HG03280 (cell line): Measurements from ENCODE around the gene PSD4.

Experiments
- ATAC-seq: cut with Tn5 transposase; IDR thresholded peaks from one replicate; pipeline ENCODE4 v1.9.1; 2021; ENCODE audit warnings: mild to moderate bottlenecking, moderate library complexity; ENCODE audit not compliant: unreplicated experiment

The PSD4 gene

DNA sequence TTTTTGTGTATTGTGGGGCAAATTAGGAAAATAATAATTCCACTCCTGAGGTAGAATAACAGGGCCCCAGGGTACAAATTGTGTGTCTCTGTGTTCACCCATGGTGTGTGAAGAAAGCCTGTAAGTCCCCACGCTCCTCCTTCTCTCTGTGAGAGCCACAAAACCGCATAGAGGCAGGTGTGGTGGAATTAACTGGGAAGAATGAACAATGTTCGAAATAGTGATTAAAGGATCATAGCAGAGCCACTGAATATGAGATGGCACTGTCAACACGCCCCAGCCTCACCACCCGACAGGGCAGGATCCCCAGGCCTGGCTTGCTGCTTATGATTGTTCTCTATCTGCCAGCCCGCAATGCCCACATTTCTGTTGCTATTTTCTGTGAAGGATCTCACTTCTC, 32.3 kb upstream of the PSD4 start:
- ATAC-seq = no peak

DNA sequence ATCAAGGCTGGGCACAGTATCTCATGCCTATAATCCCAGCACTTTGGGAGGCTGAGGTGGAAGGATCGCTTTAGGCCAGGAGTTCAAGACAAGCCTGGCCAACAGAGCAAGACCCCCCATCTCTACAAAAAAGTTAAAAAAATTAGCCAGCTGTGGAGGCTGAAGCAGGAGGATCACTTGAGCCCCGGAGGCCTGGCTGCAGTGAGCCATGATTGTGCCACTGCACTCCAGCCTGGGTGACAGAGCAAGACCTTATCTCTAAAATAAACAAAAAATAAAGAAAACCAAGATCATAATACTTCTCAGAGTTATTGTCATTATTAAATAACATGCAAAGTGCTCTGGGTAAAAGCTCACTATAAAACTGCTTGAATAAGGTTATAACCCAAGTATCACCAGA, 31.5 kb upstream of the PSD4 start:
- no peak for ATAC-seq

DNA sequence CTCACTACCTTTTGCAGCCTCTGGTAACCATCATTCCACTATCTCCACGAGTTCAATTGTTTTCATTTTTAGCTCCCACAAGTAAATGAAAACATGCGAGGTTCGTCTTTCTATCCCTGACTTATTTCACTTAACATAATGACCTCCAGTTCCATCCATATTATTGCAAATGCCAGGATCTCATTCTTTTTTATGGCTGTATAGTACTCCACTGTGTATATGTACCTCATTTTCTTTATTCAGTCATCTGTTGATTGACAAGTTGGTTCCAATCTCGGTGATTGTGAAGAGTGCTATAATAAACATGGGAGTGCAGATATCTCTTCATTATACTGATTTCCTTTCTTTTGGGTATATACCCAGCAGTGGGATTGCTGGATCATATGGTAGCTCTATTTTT, 29.5 kb upstream of the PSD4 start:
- ATAC-seq = no peak

DNA sequence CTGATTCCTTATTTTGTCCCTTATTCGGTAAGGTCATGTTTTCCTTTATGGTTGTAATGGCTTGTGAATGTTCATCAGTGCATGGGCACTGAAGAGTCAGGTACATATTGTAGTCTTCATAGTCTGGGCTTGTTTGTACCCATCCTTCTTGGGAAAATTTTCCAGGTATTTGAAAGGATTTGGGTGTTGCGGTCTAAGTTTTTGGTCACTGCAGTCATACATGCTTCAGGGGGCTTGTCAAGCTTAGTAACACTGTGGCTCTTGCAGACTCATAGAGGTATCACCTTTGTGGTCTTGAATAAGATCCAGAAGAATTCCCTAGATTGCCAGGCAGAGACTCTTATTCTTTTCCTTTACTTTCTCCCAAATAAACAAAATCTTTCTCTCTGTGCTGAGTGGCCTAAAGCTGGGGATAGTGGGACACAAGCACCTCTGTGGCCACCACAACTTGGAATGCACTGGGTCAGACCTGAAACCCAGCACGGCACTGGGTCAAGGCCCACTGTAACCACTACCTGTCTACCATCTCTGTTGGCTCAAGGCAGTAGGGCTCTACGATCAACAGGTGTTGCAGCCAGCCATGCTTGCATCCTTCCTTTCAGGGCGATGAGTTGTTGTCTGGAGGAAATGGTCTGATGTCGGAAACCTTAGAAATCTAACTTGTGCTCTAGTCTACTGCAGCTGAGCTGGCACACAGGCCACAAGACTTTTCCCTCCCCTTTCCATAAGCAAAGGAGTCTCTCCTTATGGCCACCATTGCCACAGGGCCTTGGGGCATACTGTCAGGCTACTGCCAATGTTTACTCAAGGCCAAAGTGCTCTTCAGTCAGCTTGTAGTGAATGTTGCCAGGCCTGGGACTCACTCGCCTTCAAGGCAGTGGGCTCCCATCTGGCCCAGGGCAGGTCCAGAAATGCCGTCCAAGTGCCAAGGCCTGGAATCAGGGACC, 24.9 kb upstream of the PSD4 start:
- ATAC-seq = no peak

DNA sequence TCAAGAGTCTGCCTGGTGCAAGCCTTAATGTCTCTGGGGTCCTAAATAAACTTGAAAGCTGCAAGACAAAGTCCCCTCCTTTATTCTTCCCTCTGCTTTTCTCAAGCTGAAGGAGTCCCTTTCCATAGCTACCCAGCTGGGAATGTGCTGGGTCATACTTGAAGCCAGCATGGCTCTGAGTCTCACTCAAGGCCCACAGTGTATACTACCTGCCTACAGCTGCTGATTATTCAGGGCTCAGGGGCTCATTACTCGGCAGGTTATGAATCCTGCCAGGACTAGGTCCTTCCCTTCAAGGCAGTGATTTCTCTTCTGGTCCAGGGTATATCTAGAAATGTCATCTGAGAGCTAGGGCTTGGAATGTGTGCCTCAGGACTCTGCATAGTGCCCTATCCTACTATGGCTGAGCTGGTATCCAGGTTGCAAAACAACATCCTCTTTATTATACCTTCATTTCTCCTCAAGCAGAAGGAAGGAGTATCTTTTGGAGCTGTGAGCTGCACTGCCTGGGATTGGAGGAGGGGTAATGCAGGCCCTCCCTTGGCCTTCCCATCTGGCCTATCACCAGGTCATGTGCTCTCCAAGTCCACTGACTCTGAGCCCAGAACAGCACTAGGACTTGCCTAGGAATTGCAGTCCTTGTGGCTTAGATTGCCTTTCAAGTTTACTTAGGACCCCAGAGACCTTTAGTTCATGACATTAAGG, 24.1 kb upstream of the PSD4 start:
- no peak for ATAC-seq

DNA sequence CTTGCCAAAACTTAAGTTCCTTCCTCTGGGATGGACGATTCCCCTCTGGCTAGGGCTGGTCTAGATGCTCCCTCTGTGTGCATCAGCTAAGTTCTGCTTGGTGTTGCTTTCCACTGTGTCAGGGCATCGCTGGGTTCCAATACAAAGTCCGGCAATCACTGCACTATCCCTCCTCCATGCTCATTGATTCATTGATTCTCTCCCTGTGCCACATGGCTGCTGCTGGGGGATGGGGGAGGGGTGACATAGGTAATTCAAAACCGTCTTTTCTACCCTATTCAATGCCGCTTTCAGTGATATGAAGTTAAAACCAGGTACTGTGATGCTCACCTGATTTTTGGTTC, 23.5 kb upstream of the PSD4 start:
- ATAC-seq = no peak

DNA sequence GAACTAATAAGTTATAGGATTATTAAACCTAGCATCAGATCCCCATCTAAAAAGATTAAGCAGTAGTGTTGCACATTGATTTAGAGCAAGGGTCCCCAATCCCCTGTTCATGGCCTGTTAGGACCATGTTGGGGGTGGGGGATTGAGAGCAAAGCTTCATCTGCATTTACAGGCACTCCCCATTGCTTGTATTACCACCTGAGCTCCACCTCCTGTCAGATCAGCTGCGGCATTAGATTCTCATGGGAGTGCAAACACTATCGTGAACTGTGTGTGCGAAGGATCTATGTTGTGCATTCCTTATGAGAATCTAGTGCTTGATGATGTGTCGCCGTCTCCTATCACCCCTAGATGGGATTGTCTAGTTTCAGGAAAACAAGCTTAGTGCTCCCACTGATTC, 18.4 kb upstream of the PSD4 start:
- no peak for ATAC-seq

DNA sequence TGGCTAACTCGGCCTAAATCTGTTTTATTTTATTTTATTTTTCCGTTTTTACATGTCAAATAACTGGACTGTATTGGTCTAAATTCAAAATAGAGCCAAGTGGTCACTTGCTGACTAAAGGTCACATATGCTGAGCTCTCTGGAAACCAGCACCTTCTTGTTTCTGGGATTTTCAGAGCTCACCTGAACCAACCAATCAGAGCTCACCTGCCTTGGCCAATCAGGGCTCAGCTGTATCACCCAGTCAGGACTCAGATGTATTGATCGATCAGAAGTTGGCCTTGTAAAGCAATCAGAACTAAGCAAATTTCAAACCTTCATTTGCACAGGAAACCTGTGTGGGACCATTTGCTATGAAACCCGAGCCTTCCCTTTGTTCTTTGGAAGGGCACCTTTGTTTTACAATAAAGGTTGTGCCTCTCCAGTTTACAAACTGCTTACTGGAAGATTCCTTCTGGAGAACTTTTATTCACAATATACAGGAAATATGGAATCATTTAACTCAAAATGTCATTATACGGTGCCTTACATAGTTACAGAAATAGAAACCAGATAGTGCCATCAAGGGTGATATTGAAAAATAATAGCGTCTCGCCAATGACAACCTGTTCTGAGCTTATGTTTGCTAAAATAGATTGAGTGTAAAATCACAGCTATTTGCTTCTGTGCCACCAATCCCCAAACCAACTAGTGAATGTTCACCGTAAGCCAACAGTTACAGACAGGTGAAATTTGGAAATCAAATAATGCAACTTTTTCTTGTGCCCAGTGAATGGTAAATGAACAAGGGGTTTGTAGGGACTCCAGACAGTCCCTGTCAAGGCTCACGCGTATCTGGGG, 17.3 kb upstream of the PSD4 start:
- no peak for ATAC-seq

DNA sequence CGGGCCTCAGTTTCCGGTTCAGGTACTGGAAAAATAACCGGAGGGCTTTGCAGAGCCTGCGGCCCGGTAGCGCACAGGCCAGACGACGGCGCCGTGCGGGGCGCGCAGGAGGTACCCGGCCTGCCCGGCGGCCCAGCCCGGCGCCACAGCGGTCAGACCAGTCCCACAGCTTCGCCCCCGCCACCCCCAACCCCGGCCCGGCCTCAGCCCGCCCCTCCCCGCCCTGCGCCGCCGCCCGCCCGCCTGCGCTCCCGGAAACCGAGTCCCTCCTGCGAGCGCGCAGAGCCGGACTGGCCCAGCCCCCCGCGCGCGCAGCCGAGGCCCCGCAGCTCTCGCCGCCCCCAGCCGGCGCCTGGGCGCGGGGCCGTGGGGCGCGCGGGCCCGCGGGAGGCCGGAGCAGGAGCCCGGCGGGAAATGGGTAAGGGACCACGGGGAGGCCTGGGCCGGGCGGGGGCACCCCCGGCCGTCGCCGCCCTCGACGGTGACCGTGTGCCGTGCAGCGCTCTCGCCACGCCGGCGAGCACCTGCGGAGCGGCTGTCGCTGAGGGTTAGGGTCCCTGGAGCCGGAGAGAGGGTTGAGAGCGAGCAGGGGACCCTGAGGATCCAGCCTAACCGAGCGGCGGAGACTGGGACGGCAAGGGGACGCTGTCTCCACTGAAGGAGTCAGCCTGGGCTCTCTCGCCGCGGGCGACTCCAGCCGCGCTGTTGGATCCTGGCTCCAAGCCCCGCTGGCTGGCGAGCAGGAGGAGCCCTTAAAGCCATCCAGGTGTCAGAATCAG, 16.5 kb upstream of the PSD4 start:
- no peak for ATAC-seq

DNA sequence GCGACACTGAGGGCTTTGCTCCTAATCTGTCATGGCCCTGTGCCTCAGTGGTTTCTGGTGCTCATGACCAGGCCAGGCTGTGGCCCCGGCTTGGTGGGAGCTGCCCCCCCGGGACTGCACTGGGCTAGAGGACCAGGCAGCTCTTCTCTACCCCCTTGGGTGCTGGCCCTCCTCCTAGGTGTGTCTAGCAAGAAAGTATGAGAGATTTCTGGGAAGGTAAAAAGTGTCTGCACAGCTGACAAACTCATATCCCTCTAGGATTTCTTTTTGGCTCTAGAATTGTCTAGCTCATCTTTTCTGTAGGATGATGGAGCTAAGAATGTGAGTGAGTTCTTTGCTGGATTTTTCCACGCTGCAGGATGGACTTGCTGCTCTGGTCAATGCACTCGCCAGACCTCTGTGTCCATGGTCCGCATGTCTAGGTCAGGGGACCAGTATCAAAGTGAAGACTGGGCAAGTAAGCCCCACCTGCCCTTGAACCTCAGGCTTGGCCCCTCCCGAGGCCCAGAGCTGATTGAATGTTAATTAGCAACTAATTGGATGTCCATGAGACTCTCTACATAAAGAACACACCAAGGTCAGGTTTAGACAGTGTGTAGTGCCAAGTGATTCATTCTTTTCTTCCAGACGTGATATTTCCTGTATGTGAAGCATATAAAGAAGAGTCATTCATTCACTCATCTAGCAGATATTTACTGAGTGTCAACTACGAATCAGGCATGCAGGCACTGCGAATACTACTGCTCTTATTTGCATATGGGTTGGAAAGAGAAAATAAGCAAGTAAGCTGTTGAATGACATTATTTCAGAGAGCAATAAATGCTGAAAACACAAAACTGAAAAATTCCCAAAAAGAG, 15.6 kb upstream of the PSD4 start:
- no peak for ATAC-seq

DNA sequence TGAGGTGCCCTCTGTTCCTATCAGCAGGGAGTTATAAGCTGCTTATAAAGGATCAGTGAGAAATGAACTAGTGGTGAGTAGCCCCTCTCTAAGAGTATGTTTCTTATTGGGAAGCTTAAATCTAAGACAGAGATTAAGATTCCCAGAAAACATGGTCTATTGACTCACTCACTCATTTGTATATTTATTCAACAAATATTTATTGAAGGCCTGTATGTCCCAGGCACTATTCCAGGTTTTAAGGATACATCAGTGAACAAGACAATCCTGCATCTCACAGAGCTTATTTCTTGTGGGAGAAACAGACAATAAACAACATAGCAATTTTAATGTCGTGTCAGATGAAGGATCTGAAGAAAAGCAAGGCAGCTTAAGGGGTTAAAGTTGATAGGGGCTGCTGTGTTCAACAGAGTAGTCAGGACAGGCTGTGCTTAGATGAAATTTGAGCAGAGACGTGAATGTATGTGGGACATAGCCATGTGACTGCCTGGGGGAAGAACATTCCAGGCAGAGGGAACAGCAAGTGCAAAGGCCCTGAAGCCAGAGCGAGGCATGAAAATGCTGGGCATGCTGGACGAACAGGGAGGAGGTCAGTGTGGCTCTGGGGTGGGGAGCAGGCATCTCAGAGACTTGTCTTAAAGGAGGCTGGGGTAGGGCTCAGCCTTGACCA, 14.8 kb upstream of the PSD4 start:
- no peak for ATAC-seq

DNA sequence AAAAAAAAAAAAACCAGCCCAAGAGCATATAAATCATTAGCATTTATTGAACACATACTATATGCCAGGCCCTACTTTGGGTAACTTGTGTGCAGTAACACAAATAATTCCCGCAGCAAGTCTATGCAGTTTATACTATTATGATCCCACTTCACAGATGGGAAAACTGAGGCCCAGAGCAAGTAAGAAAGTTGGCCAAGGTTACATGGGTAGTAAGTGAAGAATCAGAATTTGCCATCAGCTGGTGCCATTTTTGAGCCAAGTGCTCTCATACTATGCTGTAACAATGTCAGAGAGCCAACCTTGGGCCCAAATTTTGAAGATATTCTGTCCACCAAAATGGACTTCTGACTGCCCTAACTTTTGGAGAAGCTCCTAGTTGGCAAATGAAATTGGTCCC, 13.5 kb upstream of the PSD4 start:
- no peak for ATAC-seq

DNA sequence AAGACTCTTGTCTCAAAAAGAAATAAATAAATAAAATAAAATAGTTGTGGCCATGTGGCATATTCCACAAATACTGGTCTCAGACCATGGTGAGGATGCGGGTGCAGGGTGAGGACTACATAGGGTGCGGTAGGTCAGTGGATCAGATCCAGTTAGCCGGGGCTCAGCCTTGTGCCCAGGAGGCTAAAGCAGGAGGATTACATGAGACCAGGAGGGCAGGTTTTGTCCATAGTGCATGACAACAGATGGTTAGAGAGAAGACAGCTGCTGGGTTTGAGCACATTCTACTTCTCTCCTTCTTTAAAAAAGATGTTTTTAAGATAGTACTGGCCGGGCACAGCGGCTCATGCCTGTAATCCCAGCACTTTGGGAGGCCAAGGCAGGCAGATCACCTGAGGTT, 12.8 kb upstream of the PSD4 start:
- ATAC-seq = no peak

DNA sequence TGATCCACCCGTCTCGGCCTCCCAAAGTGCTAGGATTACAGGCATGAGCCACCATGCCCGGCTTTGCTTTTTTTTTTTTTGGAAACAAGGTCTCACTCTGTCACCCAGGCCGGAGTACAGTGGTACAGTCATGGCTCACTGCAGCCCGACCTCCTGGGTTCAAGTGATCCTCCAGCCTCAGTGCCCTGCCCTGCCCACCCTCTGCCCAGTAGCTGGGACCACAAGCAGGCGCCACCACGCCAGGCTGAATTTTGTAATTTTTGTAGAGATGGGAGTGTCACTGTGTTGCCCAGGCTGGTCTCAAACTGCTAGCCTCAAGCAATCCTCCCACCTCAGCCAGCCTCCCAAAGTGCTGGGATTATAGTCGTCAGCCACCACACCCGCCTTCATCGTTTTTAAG, 11.6 kb upstream of the PSD4 start:
- ATAC-seq = no peak

DNA sequence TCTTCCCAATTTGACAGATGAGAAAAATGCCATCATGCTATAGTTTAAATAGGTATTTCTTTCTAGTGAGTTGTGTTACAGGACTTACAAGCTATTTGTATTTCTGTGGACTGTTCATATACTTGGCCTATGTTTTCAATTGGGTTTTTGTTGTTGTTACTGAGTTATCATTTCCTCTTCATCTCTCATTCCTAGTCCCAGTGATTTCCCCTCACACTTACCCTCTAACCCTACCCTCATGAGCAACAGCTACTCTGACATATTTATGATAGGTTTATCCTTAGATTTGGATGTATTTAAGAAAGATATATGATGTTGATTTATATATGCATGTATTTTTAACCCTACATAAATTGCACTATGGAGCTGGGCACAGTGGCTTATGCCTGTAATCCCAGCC, 10.9 kb upstream of the PSD4 start:
- ATAC-seq = no peak

DNA sequence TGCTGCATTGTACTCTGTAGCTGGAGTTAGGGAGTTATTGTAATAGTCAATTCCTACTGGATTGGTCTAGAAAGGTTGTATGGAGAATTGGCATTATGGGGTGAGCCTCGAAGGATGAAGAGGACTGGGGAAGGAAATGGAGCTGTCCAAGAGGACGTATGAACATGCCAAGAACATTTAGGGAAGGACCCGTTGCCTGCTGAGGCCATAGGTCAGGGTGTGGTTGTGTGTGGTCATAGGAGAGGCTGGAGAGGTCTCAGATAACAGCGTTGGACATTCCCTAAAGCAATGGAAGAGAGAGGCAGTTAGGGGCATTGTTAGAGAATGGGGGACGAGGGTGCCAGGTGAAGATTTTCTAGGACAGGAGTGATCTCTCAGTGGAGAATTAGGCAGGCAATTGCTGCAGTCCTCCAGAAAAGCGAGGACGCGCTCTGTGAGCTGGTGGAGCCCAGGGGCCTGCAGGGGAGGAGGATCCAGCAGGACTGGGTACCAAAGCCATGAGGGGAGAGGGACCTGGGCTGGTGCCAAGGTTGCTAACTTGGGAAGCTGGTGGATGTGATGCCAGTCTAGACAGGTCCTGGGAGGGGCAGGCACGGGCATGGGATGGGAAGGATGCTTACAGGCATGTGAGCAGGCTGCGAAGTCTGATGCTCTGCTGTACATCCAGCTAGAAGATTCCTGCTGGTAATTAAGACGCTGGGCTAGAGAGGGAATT, 9.4 kb upstream of the PSD4 start:
- no peak for ATAC-seq

DNA sequence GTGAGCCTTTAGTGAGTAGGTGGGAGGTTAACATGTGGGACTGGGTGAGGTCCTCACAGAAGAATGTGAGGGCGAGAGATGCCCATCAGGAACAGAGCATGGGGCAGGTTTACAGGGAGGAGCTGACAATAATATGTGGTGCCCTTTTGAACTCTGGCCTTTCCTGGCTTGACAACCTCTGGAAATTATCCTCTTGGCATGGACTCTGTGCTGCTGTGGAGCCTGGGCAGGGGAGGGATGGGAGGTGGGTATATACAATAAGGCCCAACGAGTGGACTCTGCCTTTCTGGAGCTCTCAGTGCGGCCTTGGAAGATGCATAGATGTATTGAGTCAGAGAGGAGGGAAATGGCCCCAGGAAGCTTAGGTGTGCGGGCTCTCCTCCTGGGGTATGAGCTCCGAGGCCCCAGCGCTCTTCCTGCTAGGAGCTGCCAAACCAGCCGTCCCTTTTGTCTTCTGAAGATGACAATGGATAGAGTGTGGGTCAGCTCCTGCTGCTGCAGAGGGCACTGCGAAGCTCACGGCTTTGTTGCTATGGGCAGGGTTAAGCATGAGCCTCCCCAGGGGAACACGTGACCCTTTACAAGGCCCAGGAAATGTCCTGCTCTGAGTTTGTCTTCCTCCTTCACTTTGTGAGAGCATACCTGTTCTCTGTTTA, 8.7 kb upstream of the PSD4 start:
- no peak for ATAC-seq

DNA sequence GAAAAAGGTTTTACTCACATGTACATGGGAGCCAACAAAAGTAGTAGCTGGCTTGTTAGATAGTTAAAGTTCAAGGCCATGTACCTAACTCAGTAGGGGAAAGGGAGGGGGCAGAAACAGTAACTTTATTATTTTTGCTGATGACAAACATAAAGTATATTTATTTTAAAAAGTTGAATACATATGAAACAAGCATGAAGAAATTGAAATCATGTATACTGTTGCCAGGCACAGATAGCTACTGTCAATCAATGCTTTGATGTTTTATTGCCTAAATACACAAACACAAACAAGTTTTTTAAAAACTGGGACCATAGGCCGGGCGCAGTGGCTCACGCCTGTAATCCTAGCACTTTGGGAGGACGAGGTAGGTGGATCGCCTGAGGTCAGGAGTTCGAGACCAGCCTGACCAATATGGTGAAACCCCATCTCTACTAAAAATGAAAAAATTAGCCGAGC, 7.6 kb upstream of the PSD4 start:
- ATAC-seq = no peak
